ENCODE measurements around the gene PSORS1C2.

DNA sequence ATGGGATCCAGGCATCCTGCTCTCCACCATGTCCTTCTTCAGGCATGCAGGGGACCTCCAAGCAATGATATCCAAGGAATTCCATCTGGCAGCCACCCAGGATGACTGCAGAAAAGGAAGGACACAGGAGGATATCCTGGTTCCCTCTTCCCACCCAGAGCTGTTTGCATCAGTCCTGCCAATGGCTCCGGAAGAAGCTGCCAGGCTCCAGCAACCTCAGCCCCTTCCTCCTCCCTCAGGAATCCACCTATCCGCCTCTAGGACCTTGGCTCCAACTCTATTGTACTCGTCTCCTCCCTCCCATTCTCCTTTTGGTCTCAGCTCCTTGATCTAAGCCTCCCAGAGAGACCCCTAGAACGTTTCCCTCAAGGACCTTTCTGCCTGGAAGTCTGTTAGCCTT, 733 bp upstream of the PSORS1C2 start:
- TF ChIP-seq, protein P1, sequence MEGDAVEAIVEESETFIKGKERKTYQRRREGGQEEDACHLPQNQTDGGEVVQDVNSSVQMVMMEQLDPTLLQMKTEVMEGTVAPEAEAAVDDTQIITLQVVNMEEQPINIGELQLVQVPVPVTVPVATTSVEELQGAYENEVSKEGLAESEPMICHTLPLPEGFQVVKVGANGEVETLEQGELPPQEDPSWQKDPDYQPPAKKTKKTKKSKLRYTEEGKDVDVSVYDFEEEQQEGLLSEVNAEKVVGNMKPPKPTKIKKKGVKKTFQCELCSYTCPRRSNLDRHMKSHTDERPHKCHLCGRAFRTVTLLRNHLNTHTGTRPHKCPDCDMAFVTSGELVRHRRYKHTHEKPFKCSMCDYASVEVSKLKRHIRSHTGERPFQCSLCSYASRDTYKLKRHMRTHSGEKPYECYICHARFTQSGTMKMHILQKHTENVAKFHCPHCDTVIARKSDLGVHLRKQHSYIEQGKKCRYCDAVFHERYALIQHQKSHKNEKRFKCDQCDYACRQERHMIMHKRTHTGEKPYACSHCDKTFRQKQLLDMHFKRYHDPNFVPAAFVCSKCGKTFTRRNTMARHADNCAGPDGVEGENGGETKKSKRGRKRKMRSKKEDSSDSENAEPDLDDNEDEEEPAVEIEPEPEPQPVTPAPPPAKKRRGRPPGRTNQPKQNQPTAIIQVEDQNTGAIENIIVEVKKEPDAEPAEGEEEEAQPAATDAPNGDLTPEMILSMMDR (IDR thresholded peaks at IDR 0.05; ENCODE audit: poor library complexity) = no peak
- TF ChIP-seq EZH2 (IDR thresholded peaks at IDR 0.05; ENCODE audit: borderline replicate concordance) = no peak

Data from hepatocyte (in vitro differentiated cells).